Testis (tissue), 3 donors: ENCODE results near the gene SH3GL2. TPM values are rescaled to one million over a fixed set of nuclear protein-coding genes. Genes with fewer than 3 reads are reported as not detected.

Experiments
- DNase-seq: peaks from one replicate; pipeline ENCODE4 v3.0.0-alpha.2; 2019
- H3K27ac ChIP-seq, 2 donors: fragments of 200-600 bp; sonication (generic); one replicate each; pipeline ENCODE4 v1.5.1; 2019
- H3K27me3 ChIP-seq: fragments of 200-600 bp; sonication (generic); one replicate; pipeline ENCODE4 v1.5.1; 2019
- H3K36me3 ChIP-seq: fragments of 200-600 bp; sonication (generic); one replicate; pipeline ENCODE4 v1.5.1; 2017; ENCODE audit warnings: low read depth; ENCODE audit errors: missing control alignments
- H3K4me1 ChIP-seq: fragments of 200-600 bp; sonication (generic); one replicate; pipeline ENCODE4 v1.5.1; 2019
- H3K4me3 ChIP-seq, 2 donors: fragments of 200-600 bp; sonication (generic); one replicate each; pipeline ENCODE4 v1.5.1; 2017 to 2019
- H3K9me3 ChIP-seq: fragments of 200-600 bp; sonication (generic); one replicate; pipeline ENCODE4 v1.5.1; 2017
- CTCF ChIP-seq, 3 experiments: fragments of 450-650 bp in 2 of 3; fragments of 200-600 bp in 1 of 3; sonication (generic) in 1 of 3; IDR thresholded peaks; one replicate each; pipeline ENCODE4 v1.5.1; 2016 to 2019; ENCODE audit warnings: antibody characterized with exemption in 3 of 3, mild to moderate bottlenecking in 2 of 3, moderate library complexity in 1 of 3
- POLR2A ChIP-seq: fragments of 450-650 bp; IDR thresholded peaks from one replicate; pipeline ENCODE4 v1.6.1; 2017; ENCODE audit warnings: antibody characterized with exemption, mild to moderate bottlenecking, moderate library complexity
- WGBS, 2 donors: methylation state at CpG; one replicate each; pipeline ENCODE4 v1.1.5; 2018; 5-methylcytosine and 5-hydroxymethylcytosine counted together
- intact Hi-C: fragments of 100-400 bp; cut with DNase I; formaldehyde crosslinking; loops from one replicate; pipeline ENCODE4 v1.15.1; 2023; ENCODE audit warnings: low total_unique reads
- polyA plus RNA-seq: library from polyadenylated mRNA; stranded (reverse); fragments of 350-450 nt; fragmentation: Illumina TruSeq; extraction: RNeasy Lipid Tissue Mini Kit (QIAGEN cat#74804); gene quantifications from one replicate; pipeline ENCODE4 v1.2.3, GENCODE V29; 2014; ENCODE audit warnings: low read depth, low replicate concordance; ENCODE audit not compliant: insufficient read depth
- total RNA-seq, 2 donors: library from RNA; depleted of rRNA; stranded (reverse); fragments of >200 nt; gene quantifications; one replicate each; pipeline ENCODE4 v1.2.3, GENCODE V29; 2016

The SH3GL2 gene
- total and polyA plus RNA-seq, 3 donors from 2014 or later = 9.6 to 15.2 (median 10.7) TPM

- 22 to 24% methylated on average over 1 of the region's 1 CpG for WGBS, 2 donors
- Histone ChIP-seq H3K4me1 (peaks cover 15% of the 10 kb centered on the region), H3K4me3 (no peak overlapping the region), H3K27me3 (no peaks in the 10 kb centered on the region), H3K9me3 (no peaks in the 10 kb centered on the region), H3K36me3 (no peaks in the 10 kb centered on the region), H3K27ac (peak overlapping the region in 1 of 2 donors; percentile 53)
- no peak for TF ChIP-seq POLR2A
- no peak for TF ChIP-seq CTCF (IDR thresholded peaks at IDR 0.05)
- intact Hi-C loops = no loop called here
- DNase-seq = peak; percentile 22
Measured at GRCh38 chr9:17824616-17825264, 245.9 kb downstream of the SH3GL2 start.

- Histone ChIP-seq H3K27ac (peak overlapping the region in 1 of 2 donors; percentile 53), H3K36me3 (no peaks in the 10 kb centered on the region), H3K4me3 (no peak overlapping the region), H3K4me1 (peaks cover 15% of the 10 kb centered on the region), H3K9me3 (no peaks in the 10 kb centered on the region), H3K27me3 (no peaks in the 10 kb centered on the region)
- TF ChIP-seq CTCF (IDR thresholded peaks at IDR 0.05) (no peak), POLR2A (no peak)
- DNase-seq = no peak
- WGBS, 2 donors = 84 to 88% methylated on average over 1 of the region's 1 CpG
- intact Hi-C loops = no loop called here
Measured at GRCh38 chr9:17825265-17825659, 246.4 kb downstream of the SH3GL2 start.

GRCh38 chr9:17829064-17829463 is 250.2 kb downstream of the SH3GL2 start:
- intact Hi-C loops = no loop called here

GRCh38 chr9:17829812-17830385 is 251.0 kb downstream of the SH3GL2 start:
- WGBS, 2 donors = 90 to 91% methylated on average over 4 of the region's 4 CpGs
- Histone ChIP-seq H3K4me3 (no peak overlapping the region), H3K27me3 (no peaks in the 10 kb centered on the region), H3K36me3 (no peaks in the 10 kb centered on the region), H3K4me1 (peaks cover 5% of the 10 kb centered on the region), H3K27ac (no peak overlapping the region), H3K9me3 (no peaks in the 10 kb centered on the region)
- intact Hi-C loops = no loop called here
- TF ChIP-seq POLR2A = no peak
- no peak for DNase-seq

More at GRCh38 chr9:17829064-17829463, 250.2 kb downstream of the SH3GL2 start:
- Histone ChIP-seq H3K27ac (no peak overlapping the region), H3K9me3 (no peaks in the 10 kb centered on the region), H3K27me3 (no peaks in the 10 kb centered on the region), H3K36me3 (no peaks in the 10 kb centered on the region), H3K4me1 (peaks cover 8% of the 10 kb centered on the region), H3K4me3 (no peak overlapping the region)
- TF ChIP-seq CTCF (IDR thresholded peaks at IDR 0.05) = no peak
- no peak for TF ChIP-seq POLR2A
- no peak for DNase-seq

- H3K4me1 ChIP-seq = peaks cover 5% of the 10 kb centered on the region
- intact Hi-C loops = no loop called here
- no peaks in the 10 kb centered on the region for H3K36me3 ChIP-seq
- TF ChIP-seq CTCF (IDR thresholded peaks at IDR 0.05) = no peak
- DNase-seq = no peak
- no peaks in the 10 kb centered on the region for H3K27me3 ChIP-seq
- no peak overlapping the region for H3K4me3 ChIP-seq
- no peak overlapping the region for H3K27ac ChIP-seq
- 45 to 46% methylated on average over 2 of the region's 2 CpGs for WGBS, 2 donors
- no peaks in the 10 kb centered on the region for H3K9me3 ChIP-seq
Measured at GRCh38 chr9:17832812-17833211, 253.9 kb downstream of the SH3GL2 start.
